PC-3 (cell line): ENCODE results near the gene DNAAF5.

Source experiments
- EZH2 ChIP-seq: fragments of 300-600 bp; sonication (generic); IDR thresholded peaks from one replicate; pipeline ENCODE4 v1.6.1; 2017; ENCODE audit warnings: antibody characterized with exemption, mild to moderate bottlenecking, low read length; ENCODE audit not compliant: unreplicated experiment
- TF ChIP-seq, protein P1 (sequence below): fragments of 300-600 bp; sonication (generic); conservative IDR thresholded peaks from 2 replicates; pipeline ENCODE4 v1.5.1; 2017; ENCODE audit warnings: antibody characterized with exemption, low read depth, mild to moderate bottlenecking, low read length

GRCh38 chr7:824081-824480, 97.6 kb downstream of the DNAAF5 start:
- TF ChIP-seq, protein P1, sequence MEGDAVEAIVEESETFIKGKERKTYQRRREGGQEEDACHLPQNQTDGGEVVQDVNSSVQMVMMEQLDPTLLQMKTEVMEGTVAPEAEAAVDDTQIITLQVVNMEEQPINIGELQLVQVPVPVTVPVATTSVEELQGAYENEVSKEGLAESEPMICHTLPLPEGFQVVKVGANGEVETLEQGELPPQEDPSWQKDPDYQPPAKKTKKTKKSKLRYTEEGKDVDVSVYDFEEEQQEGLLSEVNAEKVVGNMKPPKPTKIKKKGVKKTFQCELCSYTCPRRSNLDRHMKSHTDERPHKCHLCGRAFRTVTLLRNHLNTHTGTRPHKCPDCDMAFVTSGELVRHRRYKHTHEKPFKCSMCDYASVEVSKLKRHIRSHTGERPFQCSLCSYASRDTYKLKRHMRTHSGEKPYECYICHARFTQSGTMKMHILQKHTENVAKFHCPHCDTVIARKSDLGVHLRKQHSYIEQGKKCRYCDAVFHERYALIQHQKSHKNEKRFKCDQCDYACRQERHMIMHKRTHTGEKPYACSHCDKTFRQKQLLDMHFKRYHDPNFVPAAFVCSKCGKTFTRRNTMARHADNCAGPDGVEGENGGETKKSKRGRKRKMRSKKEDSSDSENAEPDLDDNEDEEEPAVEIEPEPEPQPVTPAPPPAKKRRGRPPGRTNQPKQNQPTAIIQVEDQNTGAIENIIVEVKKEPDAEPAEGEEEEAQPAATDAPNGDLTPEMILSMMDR, result no peak
- no peak for TF ChIP-seq EZH2
